ENCODE results near the gene CTNND2. TPM values are rescaled to one million over a fixed set of nuclear protein-coding genes. Genes with fewer than 3 reads are reported as not detected.

Gene CTNND2
- total RNA-seq, 4 donors from 2014 or later = 0.04 TPM; not detected in 3

DNA sequence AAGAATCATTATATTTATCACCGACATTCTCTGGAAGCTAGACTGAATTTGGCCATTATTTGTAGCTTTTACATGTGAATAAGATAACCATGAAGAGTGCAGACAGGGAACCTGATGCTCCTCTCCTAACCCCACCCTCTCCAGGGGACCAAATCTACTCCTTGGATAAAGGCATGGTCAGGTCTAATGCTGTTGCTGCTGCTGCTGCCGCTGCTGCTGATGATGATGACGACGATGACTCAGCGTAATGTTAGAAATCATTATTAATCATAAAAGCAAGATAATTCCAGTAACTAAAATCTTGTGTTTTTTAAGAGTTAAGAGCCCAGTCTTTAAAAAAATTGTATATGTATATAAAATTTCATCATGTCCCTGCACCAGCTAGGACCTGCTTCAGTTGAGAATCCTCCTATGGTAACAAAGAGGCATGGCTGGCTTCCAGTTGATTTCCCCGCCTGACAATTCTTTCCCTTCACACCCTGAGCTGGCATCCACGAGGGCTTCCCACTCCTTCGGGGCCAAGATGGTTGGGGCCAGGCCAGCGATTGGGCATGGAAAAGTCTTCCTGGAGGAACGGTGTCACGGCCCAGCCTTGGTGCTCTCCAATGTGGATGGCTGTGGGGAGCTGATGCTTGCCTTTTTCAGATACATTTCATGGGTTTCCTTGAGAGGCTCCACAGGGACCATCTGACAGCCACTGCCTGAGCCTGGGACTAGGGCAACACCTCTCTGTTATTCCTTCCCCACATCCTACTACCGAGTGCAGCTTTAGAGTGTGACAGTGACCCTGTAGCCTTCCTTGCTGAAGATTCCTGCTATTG, 400.0 kb downstream of the CTNND2 start:
- H3K36me3 ChIP-seq = no peaks in the 10 kb centered on the region
- in situ Hi-C loops (cut with MboI; ENCODE audit: low sequenced_read_pairs in 4 of 4) (no loop called here), intact Hi-C loops (cut with DNase I; ENCODE audit: low total_unique reads) (no loop called here)
- H3K9me3 ChIP-seq = no peaks in the 10 kb centered on the region
- H3K4me3 ChIP-seq = no peak overlapping the region
- H3K27ac ChIP-seq = no peak overlapping the region
- H3K27me3 ChIP-seq = no peaks in the 10 kb centered on the region
- H3K4me1 ChIP-seq = no peaks in the 10 kb centered on the region
- TF ChIP-seq, protein P1, sequence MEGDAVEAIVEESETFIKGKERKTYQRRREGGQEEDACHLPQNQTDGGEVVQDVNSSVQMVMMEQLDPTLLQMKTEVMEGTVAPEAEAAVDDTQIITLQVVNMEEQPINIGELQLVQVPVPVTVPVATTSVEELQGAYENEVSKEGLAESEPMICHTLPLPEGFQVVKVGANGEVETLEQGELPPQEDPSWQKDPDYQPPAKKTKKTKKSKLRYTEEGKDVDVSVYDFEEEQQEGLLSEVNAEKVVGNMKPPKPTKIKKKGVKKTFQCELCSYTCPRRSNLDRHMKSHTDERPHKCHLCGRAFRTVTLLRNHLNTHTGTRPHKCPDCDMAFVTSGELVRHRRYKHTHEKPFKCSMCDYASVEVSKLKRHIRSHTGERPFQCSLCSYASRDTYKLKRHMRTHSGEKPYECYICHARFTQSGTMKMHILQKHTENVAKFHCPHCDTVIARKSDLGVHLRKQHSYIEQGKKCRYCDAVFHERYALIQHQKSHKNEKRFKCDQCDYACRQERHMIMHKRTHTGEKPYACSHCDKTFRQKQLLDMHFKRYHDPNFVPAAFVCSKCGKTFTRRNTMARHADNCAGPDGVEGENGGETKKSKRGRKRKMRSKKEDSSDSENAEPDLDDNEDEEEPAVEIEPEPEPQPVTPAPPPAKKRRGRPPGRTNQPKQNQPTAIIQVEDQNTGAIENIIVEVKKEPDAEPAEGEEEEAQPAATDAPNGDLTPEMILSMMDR (IDR thresholded peaks at IDR 0.05 in 4 of 5, conservative IDR thresholded peaks at IDR 0.05 in 1 of 5) = no peak
- no peak for TF ChIP-seq POLR2A (IDR thresholded peaks at IDR 0.05)
- DNase-seq = no peak
- ATAC-seq = no peak

DNA sequence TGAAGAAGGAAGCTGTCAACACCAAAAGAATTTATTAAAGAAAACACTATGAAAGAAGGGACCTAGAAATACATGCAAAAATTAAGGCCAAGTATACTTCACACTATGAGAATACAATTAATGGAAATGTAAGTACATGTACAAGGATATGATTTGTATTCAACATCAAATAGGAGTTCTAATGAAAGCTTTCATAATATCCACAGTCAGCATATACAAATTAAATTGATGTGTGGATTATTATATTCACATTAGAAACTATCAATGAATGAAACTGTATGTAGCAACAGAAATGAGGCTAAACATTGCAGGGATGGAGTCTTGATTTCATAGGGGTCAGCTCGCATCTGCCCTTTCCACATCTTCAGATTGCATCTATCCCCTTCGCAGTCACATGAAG, 401.5 kb downstream of the CTNND2 start:
- TF ChIP-seq POLR2A (IDR thresholded peaks at IDR 0.05) = no peak
- TF ChIP-seq, protein P1 (IDR thresholded peaks at IDR 0.05 in 4 of 5, conservative IDR thresholded peaks at IDR 0.05 in 1 of 5) = no peak
- Histone ChIP-seq H3K27ac (no peak overlapping the region), H3K36me3 (no peaks in the 10 kb centered on the region), H3K9me3 (no peaks in the 10 kb centered on the region), H3K4me3 (no peak overlapping the region), H3K27me3 (no peaks in the 10 kb centered on the region), H3K4me1 (no peaks in the 10 kb centered on the region)
- no peak for ATAC-seq
- intact Hi-C loops (cut with DNase I; ENCODE audit: low total_unique reads) (no loop called here), in situ Hi-C loops (cut with MboI; ENCODE audit: low sequenced_read_pairs in 4 of 4) (no loop called here)
- DNase-seq = no peak

DNA sequence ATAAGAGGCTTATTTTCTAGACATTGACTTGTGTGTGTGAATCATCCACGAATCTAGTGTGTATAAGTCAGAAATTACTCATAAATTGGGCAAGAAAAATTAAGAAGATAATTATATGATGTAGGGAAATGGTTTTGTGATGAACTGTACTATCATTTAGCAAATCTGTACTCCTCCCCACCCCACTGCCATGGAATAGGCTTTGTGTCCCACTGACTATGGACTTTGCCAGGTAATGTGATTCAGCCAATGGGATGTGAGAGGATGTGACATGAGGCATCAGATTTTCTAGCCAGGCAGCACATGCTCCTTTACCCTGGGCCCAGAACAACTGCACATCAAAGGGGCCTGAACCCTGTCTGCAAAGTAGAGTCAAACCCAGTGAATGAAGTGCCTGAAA, 406.6 kb downstream of the CTNND2 start:
- H3K9me3 ChIP-seq = no peaks in the 10 kb centered on the region
- H3K4me1 ChIP-seq = no peaks in the 10 kb centered on the region
- H3K27ac ChIP-seq = no peak overlapping the region
- H3K36me3 ChIP-seq = no peaks in the 10 kb centered on the region
- no peaks in the 10 kb centered on the region for H3K27me3 ChIP-seq
- ATAC-seq = no peak
- no peak for TF ChIP-seq POLR2A (IDR thresholded peaks at IDR 0.05)
- TF ChIP-seq, protein P1 (IDR thresholded peaks at IDR 0.05 in 4 of 5, conservative IDR thresholded peaks at IDR 0.05 in 1 of 5) = no peak
- H3K4me3 ChIP-seq = no peak overlapping the region
- no peak for DNase-seq
- intact Hi-C loops (cut with DNase I; ENCODE audit: low total_unique reads) = no loop called here
- in situ Hi-C loops (cut with MboI; ENCODE audit: low sequenced_read_pairs in 4 of 4) = no loop called here

DNA sequence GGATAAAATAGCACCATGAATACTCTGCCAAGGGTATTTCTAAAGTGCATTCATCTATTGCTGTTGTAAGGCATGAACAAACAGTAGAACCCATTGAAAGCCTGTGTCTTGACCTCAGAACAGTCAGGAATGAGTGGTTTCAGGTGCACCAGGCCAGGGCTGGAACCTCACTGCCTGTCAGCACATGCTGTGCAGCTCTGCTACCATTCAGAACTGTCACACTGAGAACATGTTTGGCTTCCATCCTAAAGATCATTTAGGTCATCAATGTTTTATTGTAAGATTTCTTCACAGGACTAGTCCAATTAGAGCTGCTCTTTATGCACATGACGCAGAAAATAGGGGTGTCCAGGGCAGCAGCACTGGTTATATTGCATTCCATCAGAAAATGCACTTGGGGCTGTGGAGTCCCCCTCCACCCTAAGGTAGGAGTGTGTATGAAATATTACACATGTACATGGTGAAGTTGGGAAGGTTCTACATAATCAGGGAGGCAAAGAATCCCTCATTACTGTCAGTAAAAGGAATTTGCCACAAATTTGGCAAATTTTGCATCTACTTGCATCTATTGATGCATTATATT, 408.0 kb downstream of the CTNND2 start:
- no peak overlapping the region for H3K27ac ChIP-seq
- ATAC-seq (no peak), DNase-seq (no peak)
- no peaks in the 10 kb centered on the region for H3K4me1 ChIP-seq
- intact Hi-C loops (cut with DNase I; ENCODE audit: low total_unique reads) (no loop called here), in situ Hi-C loops (cut with MboI; ENCODE audit: low sequenced_read_pairs in 4 of 4) (no loop called here)
- no peaks in the 10 kb centered on the region for H3K36me3 ChIP-seq
- H3K4me3 ChIP-seq = no peak overlapping the region
- TF ChIP-seq, protein P1 (IDR thresholded peaks at IDR 0.05 in 4 of 5, conservative IDR thresholded peaks at IDR 0.05 in 1 of 5) = no peak
- no peak for TF ChIP-seq POLR2A (IDR thresholded peaks at IDR 0.05)
- H3K27me3 ChIP-seq = no peaks in the 10 kb centered on the region
- no peaks in the 10 kb centered on the region for H3K9me3 ChIP-seq
